WTC11 (cell line): Measurements from ENCODE around the gene STX2. TPM values are rescaled to one million over a fixed set of nuclear protein-coding genes. Genes with fewer than 3 reads are reported as not detected.

Experiments used
- ATAC-seq: fragments of 200-7000 bp; cut with Tn5 transposase; 2 replicates; pipeline ENCODE4 v1.10.0; 2021; ENCODE audit warnings: mild to moderate bottlenecking, moderate library complexity
- CTCF ChIA-PET: fragments of 300-600 bp; sonication (Branson Sonifier 250); formaldehyde crosslinking; loops from one replicate; lab custom pipeline; 2021; ENCODE audit warnings: antibody characterized with exemption; lab: Charles Lee
- POLR2A ChIA-PET: fragments of 350-600 bp; sonication (Branson Sonifier 250); formaldehyde crosslinking; loops from one replicate; lab custom pipeline; 2021; ENCODE audit warnings: antibody characterized with exemption; lab: Charles Lee
- DNase-seq: peaks from one replicate; pipeline ENCODE4 v3.0.0; 2021; ENCODE audit warnings: low spot score
- H3K27ac Mint-ChIP-seq: 2 replicates; pipeline ENCODE4 v1.8.0; 2021; ENCODE audit warnings: mixed read lengths
- H3K27me3 Mint-ChIP-seq: 2 replicates; pipeline ENCODE4 v1.8.0; 2021; ENCODE audit warnings: low read depth, mild to moderate bottlenecking, moderate library complexity, mixed read lengths
- H3K36me3 Mint-ChIP-seq: 2 replicates; pipeline ENCODE4 v1.8.0; 2021; ENCODE audit warnings: mixed read lengths
- H3K4me1 Mint-ChIP-seq: 2 replicates; pipeline ENCODE4 v1.8.0; 2022; ENCODE audit warnings: mixed read lengths
- H3K4me3 Mint-ChIP-seq: 2 replicates; pipeline ENCODE4 v1.8.0; 2021; ENCODE audit warnings: mild to moderate bottlenecking, moderate library complexity, mixed read lengths
- H3K9me3 Mint-ChIP-seq: 2 replicates; pipeline ENCODE4 v1.8.0; 2021; ENCODE audit warnings: mixed read lengths
- GTF2I ChIP-seq: fragments of 250-450 bp; sonication (Bioruptor Pico); conservative IDR thresholded peaks from 2 replicates; pipeline ENCODE4 v1.4.0; 2021; ENCODE audit warnings: mild to moderate bottlenecking
- HMGA2 ChIP-seq: fragments of 250-450 bp; sonication (Bioruptor Pico); IDR thresholded peaks from 2 replicates; pipeline ENCODE4 v1.4.0; 2021; ENCODE audit warnings: mild to moderate bottlenecking, moderate library complexity
- KAT7 ChIP-seq: sonication (generic); formaldehyde crosslinking; IDR thresholded peaks from 2 replicates; pipeline ENCODE4 v1.8.1; 2023; ENCODE audit warnings: missing genetic modification reagents, mild to moderate bottlenecking, borderline replicate concordance
- SMAD4 ChIP-seq: sonication (generic); formaldehyde crosslinking; IDR thresholded peaks from 2 replicates; pipeline ENCODE4 v1.8.0; 2022; ENCODE audit warnings: mild to moderate bottlenecking, missing genetic modification reagents
- ZNF121 ChIP-seq: sonication (generic); formaldehyde crosslinking; IDR thresholded peaks from 2 replicates; pipeline ENCODE4 v1.8.0; 2023; ENCODE audit warnings: missing genetic modification reagents
- total RNA-seq: library from RNA; stranded (reverse); gene quantifications from 3 replicates; pipeline ENCODE4 v1.2.3, GENCODE V29; 2021
- TF ChIP-seq, protein P1 (sequence below): sonication (generic); formaldehyde crosslinking; IDR thresholded peaks from 2 replicates; pipeline ENCODE4 v1.8.0; 2022; ENCODE audit warnings: missing genetic modification reagents
- TF ChIP-seq, protein P2 (sequence below): sonication (generic); formaldehyde crosslinking; IDR thresholded peaks from 2 replicates; pipeline ENCODE4 v1.8.0; 2022; ENCODE audit warnings: mild to moderate bottlenecking, missing genetic modification reagents
- TF ChIP-seq, protein P3 (sequence below): sonication (generic); formaldehyde crosslinking; IDR thresholded peaks from 2 replicates; pipeline ENCODE4 v1.8.0; 2023; ENCODE audit warnings: missing genetic modification reagents, mild to moderate bottlenecking, borderline replicate concordance
- TF ChIP-seq, protein P4 (sequence below): sonication (generic); formaldehyde crosslinking; IDR thresholded peaks from 2 replicates; pipeline ENCODE4 v1.8.1; 2023; ENCODE audit warnings: mild to moderate bottlenecking, missing genetic modification reagents, moderate library complexity
- TF ChIP-seq, protein P5 (sequence below): sonication (generic); formaldehyde crosslinking; IDR thresholded peaks from 2 replicates; pipeline ENCODE4 v1.8.1; 2022; ENCODE audit warnings: missing genetic modification reagents, borderline replicate concordance

Gene STX2
- total RNA-seq, 1 experiment from 2014 or later = 22.7 TPM

DNA sequence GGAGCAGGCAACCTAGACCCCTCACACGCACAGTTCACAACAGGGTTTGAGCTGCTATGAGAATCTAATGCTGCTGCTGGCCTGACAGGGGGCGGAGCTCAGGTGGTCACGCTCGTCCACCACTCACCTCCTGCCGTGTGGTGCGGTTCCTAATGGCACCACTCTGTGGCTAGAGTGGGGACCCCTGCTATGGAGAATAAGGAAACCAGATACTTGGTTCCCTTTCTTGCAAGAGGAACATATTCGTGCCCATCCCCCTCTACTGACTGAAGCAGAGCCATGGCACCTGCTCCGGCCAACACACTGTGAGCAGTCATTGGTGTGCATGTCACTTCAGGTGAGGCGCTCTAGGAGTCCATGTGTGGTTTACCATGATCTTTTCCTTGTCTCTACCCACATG, 92.5 kb downstream of the STX2 start:
- ChIA-PET POLR2A (no interaction called here), CTCF (interaction anchor here (2.0 to 2.3 kb wide), 2 partner anchors 85 to 233 kb away, joined by 15 to 17 read pairs; no protein-coding TSS in a partner anchor)
- Mint-ChIP-seq H3K27me3 (no peaks in the 10 kb centered on the region; the same call in none of the 2 replicates), H3K27ac (no peak overlapping the region), H3K9me3 (peaks cover 8% of the 10 kb centered on the region), H3K4me3 (no peak overlapping the region), H3K4me1 (peaks cover 4% of the 10 kb centered on the region), H3K36me3 (no peaks in the 10 kb centered on the region)
- no peak for DNase-seq
- TF ChIP-seq, protein P1, sequence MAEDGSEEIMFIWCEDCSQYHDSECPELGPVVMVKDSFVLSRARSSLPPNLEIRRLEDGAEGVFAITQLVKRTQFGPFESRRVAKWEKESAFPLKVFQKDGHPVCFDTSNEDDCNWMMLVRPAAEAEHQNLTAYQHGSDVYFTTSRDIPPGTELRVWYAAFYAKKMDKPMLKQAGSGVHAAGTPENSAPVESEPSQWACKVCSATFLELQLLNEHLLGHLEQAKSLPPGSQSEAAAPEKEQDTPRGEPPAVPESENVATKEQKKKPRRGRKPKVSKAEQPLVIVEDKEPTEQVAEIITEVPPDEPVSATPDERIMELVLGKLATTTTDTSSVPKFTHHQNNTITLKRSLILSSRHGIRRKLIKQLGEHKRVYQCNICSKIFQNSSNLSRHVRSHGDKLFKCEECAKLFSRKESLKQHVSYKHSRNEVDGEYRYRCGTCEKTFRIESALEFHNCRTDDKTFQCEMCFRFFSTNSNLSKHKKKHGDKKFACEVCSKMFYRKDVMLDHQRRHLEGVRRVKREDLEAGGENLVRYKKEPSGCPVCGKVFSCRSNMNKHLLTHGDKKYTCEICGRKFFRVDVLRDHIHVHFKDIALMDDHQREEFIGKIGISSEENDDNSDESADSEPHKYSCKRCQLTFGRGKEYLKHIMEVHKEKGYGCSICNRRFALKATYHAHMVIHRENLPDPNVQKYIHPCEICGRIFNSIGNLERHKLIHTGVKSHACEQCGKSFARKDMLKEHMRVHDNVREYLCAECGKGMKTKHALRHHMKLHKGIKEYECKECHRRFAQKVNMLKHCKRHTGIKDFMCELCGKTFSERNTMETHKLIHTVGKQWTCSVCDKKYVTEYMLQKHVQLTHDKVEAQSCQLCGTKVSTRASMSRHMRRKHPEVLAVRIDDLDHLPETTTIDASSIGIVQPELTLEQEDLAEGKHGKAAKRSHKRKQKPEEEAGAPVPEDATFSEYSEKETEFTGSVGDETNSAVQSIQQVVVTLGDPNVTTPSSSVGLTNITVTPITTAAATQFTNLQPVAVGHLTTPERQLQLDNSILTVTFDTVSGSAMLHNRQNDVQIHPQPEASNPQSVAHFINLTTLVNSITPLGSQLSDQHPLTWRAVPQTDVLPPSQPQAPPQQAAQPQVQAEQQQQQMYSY = no peak
- TF ChIP-seq, protein P2, sequence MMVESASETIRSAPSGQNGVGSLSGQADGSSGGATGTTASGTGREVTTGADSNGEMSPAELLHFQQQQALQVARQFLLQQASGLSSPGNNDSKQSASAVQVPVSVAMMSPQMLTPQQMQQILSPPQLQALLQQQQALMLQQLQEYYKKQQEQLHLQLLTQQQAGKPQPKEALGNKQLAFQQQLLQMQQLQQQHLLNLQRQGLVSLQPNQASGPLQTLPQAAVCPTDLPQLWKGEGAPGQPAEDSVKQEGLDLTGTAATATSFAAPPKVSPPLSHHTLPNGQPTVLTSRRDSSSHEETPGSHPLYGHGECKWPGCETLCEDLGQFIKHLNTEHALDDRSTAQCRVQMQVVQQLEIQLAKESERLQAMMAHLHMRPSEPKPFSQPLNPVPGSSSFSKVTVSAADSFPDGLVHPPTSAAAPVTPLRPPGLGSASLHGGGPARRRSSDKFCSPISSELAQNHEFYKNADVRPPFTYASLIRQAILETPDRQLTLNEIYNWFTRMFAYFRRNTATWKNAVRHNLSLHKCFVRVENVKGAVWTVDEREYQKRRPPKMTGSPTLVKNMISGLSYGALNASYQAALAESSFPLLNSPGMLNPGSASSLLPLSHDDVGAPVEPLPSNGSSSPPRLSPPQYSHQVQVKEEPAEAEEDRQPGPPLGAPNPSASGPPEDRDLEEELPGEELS (CRISPR knock-in tag) = no peak
- TF ChIP-seq, protein P3, sequence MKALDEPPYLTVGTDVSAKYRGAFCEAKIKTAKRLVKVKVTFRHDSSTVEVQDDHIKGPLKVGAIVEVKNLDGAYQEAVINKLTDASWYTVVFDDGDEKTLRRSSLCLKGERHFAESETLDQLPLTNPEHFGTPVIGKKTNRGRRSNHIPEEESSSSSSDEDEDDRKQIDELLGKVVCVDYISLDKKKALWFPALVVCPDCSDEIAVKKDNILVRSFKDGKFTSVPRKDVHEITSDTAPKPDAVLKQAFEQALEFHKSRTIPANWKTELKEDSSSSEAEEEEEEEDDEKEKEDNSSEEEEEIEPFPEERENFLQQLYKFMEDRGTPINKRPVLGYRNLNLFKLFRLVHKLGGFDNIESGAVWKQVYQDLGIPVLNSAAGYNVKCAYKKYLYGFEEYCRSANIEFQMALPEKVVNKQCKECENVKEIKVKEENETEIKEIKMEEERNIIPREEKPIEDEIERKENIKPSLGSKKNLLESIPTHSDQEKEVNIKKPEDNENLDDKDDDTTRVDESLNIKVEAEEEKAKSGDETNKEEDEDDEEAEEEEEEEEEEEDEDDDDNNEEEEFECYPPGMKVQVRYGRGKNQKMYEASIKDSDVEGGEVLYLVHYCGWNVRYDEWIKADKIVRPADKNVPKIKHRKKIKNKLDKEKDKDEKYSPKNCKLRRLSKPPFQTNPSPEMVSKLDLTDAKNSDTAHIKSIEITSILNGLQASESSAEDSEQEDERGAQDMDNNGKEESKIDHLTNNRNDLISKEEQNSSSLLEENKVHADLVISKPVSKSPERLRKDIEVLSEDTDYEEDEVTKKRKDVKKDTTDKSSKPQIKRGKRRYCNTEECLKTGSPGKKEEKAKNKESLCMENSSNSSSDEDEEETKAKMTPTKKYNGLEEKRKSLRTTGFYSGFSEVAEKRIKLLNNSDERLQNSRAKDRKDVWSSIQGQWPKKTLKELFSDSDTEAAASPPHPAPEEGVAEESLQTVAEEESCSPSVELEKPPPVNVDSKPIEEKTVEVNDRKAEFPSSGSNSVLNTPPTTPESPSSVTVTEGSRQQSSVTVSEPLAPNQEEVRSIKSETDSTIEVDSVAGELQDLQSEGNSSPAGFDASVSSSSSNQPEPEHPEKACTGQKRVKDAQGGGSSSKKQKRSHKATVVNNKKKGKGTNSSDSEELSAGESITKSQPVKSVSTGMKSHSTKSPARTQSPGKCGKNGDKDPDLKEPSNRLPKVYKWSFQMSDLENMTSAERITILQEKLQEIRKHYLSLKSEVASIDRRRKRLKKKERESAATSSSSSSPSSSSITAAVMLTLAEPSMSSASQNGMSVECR (CRISPR knock-in tag) = no peak
- TF ChIP-seq ZNF121 (CRISPR knock-in tag) = no peak
- TF ChIP-seq SMAD4 = no peak
- no peak for TF ChIP-seq GTF2I (CRISPR knock-in tag)
- no peak for ATAC-seq

DNA sequence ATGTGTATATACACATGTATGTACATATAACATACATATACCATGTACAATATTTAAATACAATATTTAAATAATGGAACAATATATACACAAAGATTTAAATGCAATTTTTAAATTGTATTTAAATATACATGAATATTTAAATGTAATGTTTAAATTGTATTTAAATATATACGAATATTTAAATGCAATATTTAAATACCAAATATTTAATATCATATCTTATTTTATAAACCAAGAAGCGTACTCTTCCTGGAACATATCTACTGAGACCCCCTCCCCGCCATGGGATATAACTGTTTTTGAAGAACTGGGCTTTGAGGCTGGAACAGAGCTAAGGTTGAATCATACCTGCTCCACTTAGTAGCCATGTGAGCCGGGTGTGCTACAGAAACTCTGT, 93.1 kb downstream of the STX2 start:
- ChIA-PET CTCF (no interaction called here), POLR2A (no interaction called here)
- no peak overlapping the region for H3K27ac Mint-ChIP-seq
- no peak for DNase-seq
- H3K9me3 Mint-ChIP-seq = peaks cover 15% of the 10 kb centered on the region
- H3K36me3 Mint-ChIP-seq = no peaks in the 10 kb centered on the region
- peaks cover 4% of the 10 kb centered on the region for H3K4me1 Mint-ChIP-seq
- no peaks in the 10 kb centered on the region; the same call in none of the 2 replicates for H3K27me3 Mint-ChIP-seq
- TF ChIP-seq KAT7 (CRISPR knock-in tag) (no peak), HMGA2 (peak; percentile 99)
- TF ChIP-seq, protein P4, sequence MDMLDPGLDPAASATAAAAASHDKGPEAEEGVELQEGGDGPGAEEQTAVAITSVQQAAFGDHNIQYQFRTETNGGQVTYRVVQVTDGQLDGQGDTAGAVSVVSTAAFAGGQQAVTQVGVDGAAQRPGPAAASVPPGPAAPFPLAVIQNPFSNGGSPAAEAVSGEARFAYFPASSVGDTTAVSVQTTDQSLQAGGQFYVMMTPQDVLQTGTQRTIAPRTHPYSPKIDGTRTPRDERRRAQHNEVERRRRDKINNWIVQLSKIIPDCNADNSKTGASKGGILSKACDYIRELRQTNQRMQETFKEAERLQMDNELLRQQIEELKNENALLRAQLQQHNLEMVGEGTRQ = no peak
- TF ChIP-seq, protein P5, sequence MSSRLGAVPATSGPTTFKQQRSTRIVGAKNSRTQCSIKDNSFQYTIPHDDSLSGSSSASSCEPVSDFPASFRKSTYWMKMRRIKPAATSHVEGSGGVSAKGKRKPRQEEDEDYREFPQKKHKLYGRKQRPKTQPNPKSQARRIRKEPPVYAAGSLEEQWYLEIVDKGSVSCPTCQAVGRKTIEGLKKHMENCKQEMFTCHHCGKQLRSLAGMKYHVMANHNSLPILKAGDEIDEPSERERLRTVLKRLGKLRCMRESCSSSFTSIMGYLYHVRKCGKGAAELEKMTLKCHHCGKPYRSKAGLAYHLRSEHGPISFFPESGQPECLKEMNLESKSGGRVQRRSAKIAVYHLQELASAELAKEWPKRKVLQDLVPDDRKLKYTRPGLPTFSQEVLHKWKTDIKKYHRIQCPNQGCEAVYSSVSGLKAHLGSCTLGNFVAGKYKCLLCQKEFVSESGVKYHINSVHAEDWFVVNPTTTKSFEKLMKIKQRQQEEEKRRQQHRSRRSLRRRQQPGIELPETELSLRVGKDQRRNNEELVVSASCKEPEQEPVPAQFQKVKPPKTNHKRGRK (CRISPR knock-in tag) = no peak
- TF ChIP-seq, all 79 proteins: peak for 1
- H3K4me3 Mint-ChIP-seq = no peak overlapping the region
- no peak for ATAC-seq
